OCI-LY1 (cell line): ENCODE data around the gene CMTR1.
A peak's percentile ranks its signal among the peaks of the same experiment; 100 is the strongest.
"Not testable (repeated sequence)": the region's sequence is repeated elsewhere in the genome, so short reads cannot be mapped to it uniquely, and the experiment has no call there.

Experiments
- H2AFZ ChIP-seq: fragments of 200-600 bp; sonication (generic), shearing (Covaris generic); 2 replicates; pipeline ENCODE4 v1.6.0; 2014; ENCODE audit warnings: antibody characterized with exemption, mild to moderate bottlenecking, low read length
- H3F3A ChIP-seq: fragments of 200-600 bp; sonication (generic), shearing (Covaris generic); 2 replicates; pipeline ENCODE4 v1.6.0; 2014; ENCODE audit warnings: mild to moderate bottlenecking, antibody characterized with exemption, low read length, moderate library complexity; ENCODE audit not compliant: insufficient read depth
- H3K27ac ChIP-seq: fragments of 200-600 bp; sonication (generic); 2 replicates; pipeline ENCODE4 v1.5.1; 2014; ENCODE audit warnings: low read length, mixed run types, mild to moderate bottlenecking, low read depth; ENCODE audit not compliant: poor library complexity, severe bottlenecking
- H3K27me3 ChIP-seq: fragments of 200-600 bp; sonication (generic); 2 replicates; pipeline ENCODE4 v1.6.0; 2014; ENCODE audit warnings: antibody characterized with exemption, mild to moderate bottlenecking, low read length, moderate library complexity; ENCODE audit not compliant: insufficient read depth
- H3K36me3 ChIP-seq: fragments of 200-600 bp; sonication (generic); 2 replicates; pipeline ENCODE4 v1.6.1; 2014; ENCODE audit warnings: mild to moderate bottlenecking, antibody characterized with exemption, low read length, moderate library complexity, mixed read lengths; ENCODE audit not compliant: insufficient read depth
- H3K4me1 ChIP-seq: fragments of 200-600 bp; sonication (generic); 2 replicates; pipeline ENCODE4 v1.5.1; 2014; ENCODE audit warnings: mild to moderate bottlenecking, low read length, moderate library complexity; ENCODE audit not compliant: insufficient read depth, severe bottlenecking
- H3K4me2 ChIP-seq: fragments of 200-600 bp; sonication (generic), shearing (Covaris generic); 2 replicates; pipeline ENCODE4 v1.6.1; 2014; ENCODE audit warnings: low read length
- H3K4me3 ChIP-seq: fragments of 200-600 bp; sonication (generic); 2 replicates; pipeline ENCODE4 v1.5.1; 2014; ENCODE audit warnings: low read length, low read depth, mild to moderate bottlenecking, mixed read lengths; ENCODE audit not compliant: poor library complexity, severe bottlenecking
- H3K79me2 ChIP-seq: fragments of 200-600 bp; shearing (Covaris generic); 2 replicates; pipeline ENCODE4 v1.6.1; 2016; ENCODE audit warnings: mixed run types, low read length, mixed read lengths; ENCODE audit not compliant: insufficient read depth
- H3K9ac ChIP-seq: fragments of 200-600 bp; sonication (generic), shearing (Covaris generic); 2 replicates; pipeline ENCODE4 v1.6.1; 2014; ENCODE audit warnings: mild to moderate bottlenecking, low read length, mixed read lengths
- H3K9me2 ChIP-seq: fragments of 200-600 bp; sonication (generic), shearing (Covaris generic); 2 replicates; pipeline ENCODE4 v1.6.1; 2014; ENCODE audit warnings: low read depth, mild to moderate bottlenecking, low read length, mixed read lengths
- H3K9me3 ChIP-seq: fragments of 200-600 bp; shearing (Covaris generic); 2 replicates; pipeline ENCODE4 v1.6.1; 2014; ENCODE audit warnings: low read length, mixed read lengths
- H4K20me1 ChIP-seq: fragments of 200-600 bp; sonication (generic), shearing (Covaris generic); 2 replicates; pipeline ENCODE4 v1.6.0; 2016; ENCODE audit warnings: mild to moderate bottlenecking, low read length; ENCODE audit not compliant: insufficient read depth
- EZH2 ChIP-seq: fragments of 200-600 bp; sonication (generic), shearing (Covaris generic); IDR thresholded peaks from 2 replicates; pipeline ENCODE4 v1.8.0; 2017; ENCODE audit warnings: borderline replicate concordance, mixed run types, mild to moderate bottlenecking, antibody characterized with exemption, low read length, moderate library complexity, mixed read lengths
- TF ChIP-seq, protein P1 (sequence below): fragments of 200-600 bp; sonication (generic), shearing (Covaris generic); IDR thresholded peaks from 2 replicates; pipeline ENCODE4 v1.5.1; 2017; ENCODE audit warnings: mild to moderate bottlenecking, antibody characterized with exemption, low read length, moderate library complexity, mixed read lengths

The CMTR1 gene

DNA sequence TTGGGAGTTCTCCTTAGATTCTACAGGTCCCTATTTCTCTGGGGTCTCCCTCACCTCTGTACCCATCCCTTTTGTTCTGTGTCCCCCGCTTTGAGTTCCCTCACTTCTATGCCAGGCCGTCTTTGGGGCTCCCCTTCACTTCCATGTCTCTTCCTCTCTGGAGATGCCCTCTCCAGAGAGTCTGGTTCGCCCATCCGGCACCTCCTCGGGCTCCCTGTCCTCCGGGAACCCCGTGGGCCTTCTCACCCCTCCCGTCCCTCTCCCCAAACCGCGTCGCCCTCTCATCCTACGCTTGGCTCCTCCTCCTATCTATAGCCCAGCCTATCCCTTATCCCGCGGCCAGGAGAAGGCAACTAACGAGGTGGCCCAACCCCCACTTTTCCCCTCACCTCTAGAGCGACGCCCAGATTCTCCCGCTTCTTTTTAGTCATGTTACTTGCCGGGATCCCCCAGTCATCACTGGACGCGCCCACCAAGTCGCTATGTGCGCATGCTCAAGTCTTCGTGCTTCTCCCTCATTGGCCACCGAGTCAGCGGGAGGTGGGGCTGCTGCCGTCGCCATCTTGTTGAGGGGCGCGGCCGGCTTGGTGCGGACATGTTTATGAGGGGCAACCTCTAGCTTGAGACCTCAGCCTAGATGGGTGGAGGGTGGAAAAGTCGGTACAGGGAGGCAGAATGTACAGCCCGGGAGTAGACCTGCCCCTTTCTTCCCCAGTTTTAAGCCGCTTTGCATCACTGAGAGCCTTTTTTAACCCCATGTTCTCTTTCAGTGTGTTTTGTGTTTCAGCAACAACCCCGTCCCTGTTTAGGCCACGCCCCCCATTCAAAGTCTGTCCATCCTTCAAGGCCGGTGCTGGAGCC, 66.6 kb downstream of the CMTR1 start, which contains the start of gene CCDC167:
CCDC167 (minus strand) TSS at position 461 of the 861 bp plus-strand sequence; CDS start at position 431, 30 bp downstream.
- Histone ChIP-seq H3K4me1 (peaks cover 55% of the 10 kb centered on the region), H3K27me3 (no peaks in the 10 kb centered on the region), H3K9ac (peak within 1 kb of the TSS; percentile 98), H3K36me3 (0 out of 2 replicates have a peak, but pooled peaks cover 8% of the 10 kb centered on the region), H3K79me2 (0 out of 2 replicates have a peak, but pooled peaks cover 5% of the 10 kb centered on the region), H3K4me3 (peak within 1 kb of the TSS; percentile 94), H2AFZ (peak within 1 kb of the TSS; percentile 79; the same call in 1 of the 2 replicates), H3K9me2 (no peaks in the 10 kb centered on the region), H3K9me3 (no peaks in the 10 kb centered on the region), H3K4me2 (peak within 1 kb of the TSS; percentile 95), H3F3A (no peaks in the 10 kb centered on the region), H4K20me1 (no peaks in the 10 kb centered on the region), H3K27ac (peak within 1 kb of the TSS; percentile 28)
- TF ChIP-seq, protein P1, sequence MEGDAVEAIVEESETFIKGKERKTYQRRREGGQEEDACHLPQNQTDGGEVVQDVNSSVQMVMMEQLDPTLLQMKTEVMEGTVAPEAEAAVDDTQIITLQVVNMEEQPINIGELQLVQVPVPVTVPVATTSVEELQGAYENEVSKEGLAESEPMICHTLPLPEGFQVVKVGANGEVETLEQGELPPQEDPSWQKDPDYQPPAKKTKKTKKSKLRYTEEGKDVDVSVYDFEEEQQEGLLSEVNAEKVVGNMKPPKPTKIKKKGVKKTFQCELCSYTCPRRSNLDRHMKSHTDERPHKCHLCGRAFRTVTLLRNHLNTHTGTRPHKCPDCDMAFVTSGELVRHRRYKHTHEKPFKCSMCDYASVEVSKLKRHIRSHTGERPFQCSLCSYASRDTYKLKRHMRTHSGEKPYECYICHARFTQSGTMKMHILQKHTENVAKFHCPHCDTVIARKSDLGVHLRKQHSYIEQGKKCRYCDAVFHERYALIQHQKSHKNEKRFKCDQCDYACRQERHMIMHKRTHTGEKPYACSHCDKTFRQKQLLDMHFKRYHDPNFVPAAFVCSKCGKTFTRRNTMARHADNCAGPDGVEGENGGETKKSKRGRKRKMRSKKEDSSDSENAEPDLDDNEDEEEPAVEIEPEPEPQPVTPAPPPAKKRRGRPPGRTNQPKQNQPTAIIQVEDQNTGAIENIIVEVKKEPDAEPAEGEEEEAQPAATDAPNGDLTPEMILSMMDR, result no peak
- no peak for TF ChIP-seq EZH2

DNA sequence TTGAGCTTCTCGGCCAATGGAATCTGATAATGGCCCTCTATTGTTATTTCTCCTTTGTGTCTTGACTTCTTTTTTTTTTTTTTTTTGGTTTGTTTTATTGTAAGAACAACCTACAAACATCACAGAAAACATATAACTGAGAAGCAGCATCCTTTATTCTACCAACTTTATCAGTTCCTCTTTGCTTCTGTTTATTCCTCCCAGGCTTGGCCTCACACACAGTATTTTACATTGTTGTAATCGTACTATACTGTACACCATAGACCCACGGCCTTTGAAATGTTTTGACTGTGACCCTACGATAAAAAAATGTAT, 67.2 kb downstream of the CMTR1 start:
- Histone ChIP-seq H3K4me1 (peaks cover 55% of the 10 kb centered on the region), H3K4me2 (peak overlapping the region; percentile 95), H3K4me3 (peak overlapping the region; percentile 94), H3K27ac (no peak overlapping the region), H3K9me3 (no peaks in the 10 kb centered on the region), H3K79me2 (0 out of 2 replicates have a peak, but pooled peaks cover 5% of the 10 kb centered on the region), H3K9me2 (no peaks in the 10 kb centered on the region), H3K27me3 (no peaks in the 10 kb centered on the region), H4K20me1 (no peaks in the 10 kb centered on the region), H3F3A (no peaks in the 10 kb centered on the region), H3K36me3 (0 out of 2 replicates have a peak, but pooled peaks cover 8% of the 10 kb centered on the region), H3K9ac (no peak overlapping the region; the same call in 1 of the 2 replicates), H2AFZ (peak overlapping the region; percentile 79; the same call in 1 of the 2 replicates)
- TF ChIP-seq EZH2, result no peak
- TF ChIP-seq, protein P1, result no peak

DNA sequence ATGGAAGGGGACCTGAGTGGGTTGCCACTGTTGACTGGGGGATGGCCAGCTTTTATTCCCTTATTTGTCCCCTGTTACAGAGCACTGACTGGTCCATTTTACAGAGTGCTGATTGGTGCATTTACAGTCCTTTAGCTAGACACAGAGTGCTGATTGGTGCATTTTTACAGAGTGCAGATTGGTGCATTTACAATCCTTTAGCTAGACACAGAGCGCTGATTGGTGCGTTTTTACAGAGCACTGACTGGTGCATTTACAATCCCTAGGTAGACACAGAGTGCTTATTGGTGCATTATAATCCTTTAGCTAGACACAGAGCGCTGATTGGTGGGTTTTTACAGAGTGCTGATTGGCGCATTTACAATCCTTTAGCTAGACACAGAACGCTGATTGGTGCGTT, 67.9 kb downstream of the CMTR1 start:
- not testable (repeated sequence) for H3K27me3 ChIP-seq, H3K9ac ChIP-seq, H2AFZ ChIP-seq, H3K9me3 ChIP-seq, H4K20me1 ChIP-seq, H3K79me2 ChIP-seq, H3K27ac ChIP-seq, H3K4me2 ChIP-seq, H3K36me3 ChIP-seq, H3K4me3 ChIP-seq, H3K9me2 ChIP-seq, H3F3A ChIP-seq
- peaks cover 55% of the 10 kb centered on the region for H3K4me1 ChIP-seq
